GM10248 (cell line): ENCODE data around the gene CBX4.

Experiments used
- CTCF ChIA-PET: fragments of 300-600 bp; sonication (Branson Sonifier 250); formaldehyde crosslinking; extraction: SDS; loops from one replicate; lab custom pipeline; 2021; ENCODE audit warnings: antibody characterized with exemption; lab: Yijun Ruan, JAX
- POLR2A ChIA-PET: fragments of 350-650 bp; sonication (Branson Sonifier 250); formaldehyde crosslinking; extraction: SDS; loops from one replicate; lab custom pipeline; 2020; ENCODE audit warnings: antibody characterized with exemption; lab: Yijun Ruan, JAX
- DNase-seq: peaks from one replicate; pipeline ENCODE4 v3.0.0; 2012; ENCODE audit errors: extremely low spot score
- TF ChIP-seq, protein P1 (sequence below): IDR thresholded peaks from 2 replicates; pipeline ENCODE4 v1.5.1; 2012; ENCODE audit warnings: mild to moderate bottlenecking, low read depth; ENCODE audit errors: extremely low read depth, missing control alignments, control extremely low read depth

Gene CBX4

DNA sequence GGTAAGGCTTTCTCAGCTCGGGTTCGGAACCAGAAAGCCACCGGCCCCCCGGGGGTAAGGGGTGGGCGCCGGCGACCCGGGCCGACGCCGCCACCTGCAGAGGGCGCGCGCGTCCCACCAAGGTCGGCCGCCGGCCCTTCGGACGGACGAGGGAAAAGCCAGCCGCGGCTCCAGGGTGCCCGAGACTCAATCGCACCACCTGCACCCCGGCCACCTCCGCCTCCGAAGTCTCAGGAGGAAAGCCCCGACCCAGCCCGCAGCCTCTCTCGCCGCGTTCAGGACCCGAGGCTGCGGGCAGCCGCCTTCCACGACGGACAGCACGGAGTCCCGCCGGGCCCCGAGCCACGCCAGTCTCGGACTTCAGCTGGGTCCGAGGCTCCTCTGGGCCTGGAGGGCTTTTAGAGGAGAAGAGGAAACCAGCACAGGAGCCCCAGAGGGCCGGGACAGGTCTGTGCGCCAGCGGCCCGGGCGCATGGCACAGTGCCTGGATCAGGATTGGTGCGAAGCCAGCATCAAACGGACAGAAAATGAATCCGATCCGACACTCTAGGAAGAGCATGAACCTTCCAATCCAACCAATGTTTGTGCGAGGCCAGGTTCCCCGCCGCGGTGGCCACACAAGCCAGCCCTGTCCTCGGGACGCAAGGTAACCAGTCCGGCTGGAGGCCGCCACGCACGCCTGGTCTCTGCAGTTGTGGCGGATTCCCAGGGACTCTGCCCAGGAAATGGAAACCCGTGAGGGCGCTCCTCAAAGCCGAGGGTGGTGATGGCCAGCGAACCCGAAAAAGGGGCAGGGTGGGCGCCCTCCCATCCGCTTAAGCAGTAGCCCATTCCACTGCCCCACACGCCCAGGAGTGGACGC is 49.1 kb downstream of the CBX4 start:
- CTCF ChIA-PET = interaction anchor here (0.8 to 2.2 kb wide), 17 partner anchors 11 to 204 kb away, joined by 3 to 12 read pairs (median 5); no protein-coding TSS in a partner anchor
- POLR2A ChIA-PET = no interaction called here
- TF ChIP-seq, protein P1, sequence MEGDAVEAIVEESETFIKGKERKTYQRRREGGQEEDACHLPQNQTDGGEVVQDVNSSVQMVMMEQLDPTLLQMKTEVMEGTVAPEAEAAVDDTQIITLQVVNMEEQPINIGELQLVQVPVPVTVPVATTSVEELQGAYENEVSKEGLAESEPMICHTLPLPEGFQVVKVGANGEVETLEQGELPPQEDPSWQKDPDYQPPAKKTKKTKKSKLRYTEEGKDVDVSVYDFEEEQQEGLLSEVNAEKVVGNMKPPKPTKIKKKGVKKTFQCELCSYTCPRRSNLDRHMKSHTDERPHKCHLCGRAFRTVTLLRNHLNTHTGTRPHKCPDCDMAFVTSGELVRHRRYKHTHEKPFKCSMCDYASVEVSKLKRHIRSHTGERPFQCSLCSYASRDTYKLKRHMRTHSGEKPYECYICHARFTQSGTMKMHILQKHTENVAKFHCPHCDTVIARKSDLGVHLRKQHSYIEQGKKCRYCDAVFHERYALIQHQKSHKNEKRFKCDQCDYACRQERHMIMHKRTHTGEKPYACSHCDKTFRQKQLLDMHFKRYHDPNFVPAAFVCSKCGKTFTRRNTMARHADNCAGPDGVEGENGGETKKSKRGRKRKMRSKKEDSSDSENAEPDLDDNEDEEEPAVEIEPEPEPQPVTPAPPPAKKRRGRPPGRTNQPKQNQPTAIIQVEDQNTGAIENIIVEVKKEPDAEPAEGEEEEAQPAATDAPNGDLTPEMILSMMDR = peak; percentile 75
- DNase-seq = peak; percentile 83

DNA sequence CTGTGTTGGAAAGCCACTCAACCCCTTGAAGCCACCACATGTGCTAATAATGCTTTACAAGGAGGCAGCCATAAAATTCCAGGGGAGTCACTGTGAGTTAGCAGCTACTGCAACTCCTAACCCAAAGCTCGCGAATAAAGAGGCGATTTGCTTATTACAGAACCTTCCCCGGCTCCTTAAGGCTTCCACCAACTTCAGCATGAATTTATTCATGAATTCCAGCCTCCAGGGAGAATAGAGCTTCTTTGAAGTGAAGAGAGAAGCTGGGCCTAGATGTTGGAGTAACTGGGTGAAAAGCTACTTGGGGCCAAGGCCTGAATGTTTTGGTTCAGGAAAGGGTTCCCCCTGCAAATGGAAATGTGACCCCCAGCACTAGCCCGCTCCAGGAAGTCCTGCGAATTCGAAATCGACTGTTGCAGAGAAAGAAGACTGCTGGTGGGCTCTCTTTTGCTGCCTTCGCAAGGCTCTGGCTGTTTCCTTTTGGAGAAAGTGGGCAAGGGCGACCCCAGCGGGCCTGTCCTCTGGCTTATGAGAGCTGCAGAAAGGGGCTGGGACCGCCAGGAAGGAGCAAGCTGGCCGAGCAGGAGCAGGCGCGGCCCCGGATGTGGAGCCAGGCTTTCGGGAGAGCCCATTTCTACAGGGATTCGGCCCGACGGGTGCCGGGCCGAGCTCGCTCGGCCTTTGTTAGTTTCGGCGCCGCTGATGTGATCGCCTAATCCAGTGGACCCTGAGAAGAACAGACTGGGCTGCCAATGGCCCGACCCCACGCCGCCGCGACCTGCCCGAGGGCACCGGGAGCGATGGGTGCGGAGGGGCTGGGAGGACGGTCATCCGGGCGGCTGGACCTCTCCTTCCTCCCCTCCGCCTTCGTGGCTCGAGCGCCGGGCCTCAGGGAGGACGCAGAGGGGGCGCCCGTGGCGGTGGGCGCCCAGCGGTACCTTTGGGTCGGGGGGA is 50.0 kb downstream of the CBX4 start:
- TF ChIP-seq, protein P1 = no peak
- ChIA-PET POLR2A (no interaction called here), CTCF (interaction anchor here (0.8 to 2.2 kb wide), 20 partner anchors 8 to 205 kb away, joined by 3 to 12 read pairs (median 5); no protein-coding TSS in a partner anchor)
- no peak for DNase-seq

DNA sequence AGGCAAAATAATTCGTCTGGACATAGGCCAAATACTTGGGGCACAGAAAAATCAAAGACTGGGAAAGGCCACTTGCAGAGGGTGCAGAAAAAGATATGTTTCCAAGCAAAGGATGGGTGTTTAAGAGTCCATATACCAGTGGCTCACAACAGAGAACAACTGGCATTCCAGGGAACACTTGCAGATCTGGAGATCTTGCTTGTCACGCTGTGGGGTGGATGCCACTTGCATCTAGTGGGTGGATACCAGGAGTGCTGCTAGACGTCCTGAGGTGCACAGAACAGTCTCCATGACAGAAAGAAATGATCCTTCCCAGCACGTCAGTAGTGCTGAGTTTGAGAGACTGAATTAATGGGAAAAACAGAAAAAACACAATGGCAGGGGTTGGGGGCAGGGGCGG is 50.8 kb downstream of the CBX4 start:
- DNase-seq = no peak
- TF ChIP-seq, protein P1 = no peak
- CTCF ChIA-PET = interaction anchor here (1.0 to 2.2 kb wide), 14 partner anchors 7 to 189 kb away, joined by 3 to 12 read pairs (median 4); no protein-coding TSS in a partner anchor
- POLR2A ChIA-PET = no interaction called here

DNA sequence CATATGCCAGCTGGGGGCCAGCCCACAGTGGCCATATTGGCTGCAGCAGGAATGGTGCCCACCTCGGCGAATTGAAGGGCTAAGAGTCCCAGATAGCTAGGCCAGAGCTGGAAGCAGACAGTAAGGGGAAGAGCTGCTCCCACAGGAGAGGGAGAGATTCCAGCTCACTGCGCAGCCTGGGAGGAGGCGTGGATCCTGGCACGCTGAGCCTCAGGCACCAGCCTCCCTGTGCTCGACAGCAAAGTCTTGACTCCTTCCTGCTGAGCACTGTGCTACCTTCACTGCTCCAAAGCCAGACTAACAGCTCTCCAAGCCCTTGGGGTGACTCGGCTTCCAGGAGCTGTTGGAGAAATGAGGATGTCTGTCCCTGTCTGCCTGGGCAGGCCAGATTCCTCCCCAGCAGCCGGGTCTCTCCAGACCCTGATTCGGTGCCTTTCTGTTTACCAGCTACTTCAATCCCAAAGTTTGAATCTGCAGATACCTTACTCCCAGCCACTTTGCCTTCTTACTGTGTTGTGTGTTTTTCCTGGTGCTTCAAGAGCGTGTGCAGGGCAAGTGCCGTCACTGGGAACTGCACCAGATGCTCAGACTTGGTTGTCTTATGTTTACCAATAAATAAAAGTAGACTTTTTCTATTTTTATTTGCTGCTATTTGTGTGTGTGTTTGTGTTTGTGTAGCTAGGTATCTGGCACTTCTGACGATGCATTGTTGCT is 52.2 kb downstream of the CBX4 start:
- POLR2A ChIA-PET = no interaction called here
- TF ChIP-seq, protein P1 = no peak
- DNase-seq = no peak
- CTCF ChIA-PET = interaction anchor here (0.8 to 1.5 kb wide), 8 partner anchors 10 to 221 kb away, joined by 3 to 6 read pairs (median 4); partner anchors contain the start of gene CBX8

DNA sequence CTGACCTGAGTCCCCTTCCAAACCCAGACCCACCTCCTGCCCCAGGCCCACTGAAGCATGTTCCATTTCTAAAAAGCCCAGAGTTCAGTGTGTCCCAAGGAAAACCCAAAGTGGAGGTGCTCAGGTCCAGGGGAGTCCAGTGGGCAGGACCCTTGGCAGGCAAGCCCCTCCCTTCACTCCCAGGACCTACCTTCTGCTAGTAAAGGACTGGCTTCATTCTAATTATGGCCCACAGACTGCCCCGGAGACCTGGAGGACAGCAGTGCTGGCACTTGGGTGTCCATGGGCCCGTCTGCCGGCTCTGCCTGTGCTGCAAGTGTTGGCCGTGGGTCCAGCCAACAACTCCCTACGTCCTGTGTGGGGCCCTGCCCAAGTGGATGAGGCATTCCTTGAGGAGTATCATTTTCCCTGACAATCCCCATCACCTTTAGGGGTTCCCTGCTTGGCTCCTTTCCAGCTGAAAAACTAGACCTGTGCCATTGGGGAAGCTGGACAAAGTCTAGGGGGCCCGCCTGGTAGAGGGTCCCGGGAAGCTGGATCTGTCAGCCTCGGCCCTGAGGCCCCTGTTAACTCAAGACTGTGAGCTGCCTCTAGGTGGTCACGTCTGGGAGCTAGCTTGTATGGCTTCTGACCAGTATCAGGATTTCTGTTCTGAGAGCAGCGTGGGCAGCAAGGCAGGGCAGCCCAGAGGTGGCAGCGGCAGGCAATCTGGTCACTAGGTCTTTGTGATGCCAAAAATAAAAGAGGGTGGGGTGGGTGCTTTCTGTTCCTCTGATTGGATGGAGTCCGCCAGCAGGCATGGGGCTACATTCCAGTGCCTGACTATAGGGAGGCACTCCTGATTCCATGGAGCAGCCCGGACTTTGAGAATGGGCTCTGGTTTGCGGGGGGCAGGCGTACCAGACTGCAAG is 53.1 kb downstream of the CBX4 start:
- ChIA-PET POLR2A (no interaction called here), CTCF (interaction anchor here (0.8 to 1.5 kb wide), 3 partner anchors 11 to 184 kb away, joined by 4 to 5 read pairs (median 4); partner anchors contain the start of gene CBX8)
- TF ChIP-seq, protein P1 = no peak
- no peak for DNase-seq
